K562 (cell line): Measurements from ENCODE around the gene DCUN1D3. TPM values are rescaled to one million over a fixed set of nuclear protein-coding genes. Genes with fewer than 3 reads are reported as not detected.

Source experiments
- ATF7 ChIP-seq: fragments of 450-650 bp; IDR thresholded peaks from 2 replicates; pipeline ENCODE4 v1.7.1; 2014; ENCODE audit warnings: mild to moderate bottlenecking, moderate library complexity
- CEBPB ChIP-seq: fragments of 450-650 bp; IDR thresholded peaks from 2 replicates; pipeline ENCODE4 v1.6.1; 2016; ENCODE audit warnings: missing genetic modification characterization, missing compliant biosample characterization
- HIVEP1 ChIP-seq: fragments of 250-450 bp; sonication (Bioruptor Pico); IDR thresholded peaks from 2 replicates; pipeline ENCODE4 v1.4.0; 2020; ENCODE audit warnings: mild to moderate bottlenecking
- KAT8 ChIP-seq: fragments of 450-650 bp; IDR thresholded peaks from 2 replicates; pipeline ENCODE4 v1.6.1; 2016; ENCODE audit warnings: low read depth, mild to moderate bottlenecking
- KLF1 ChIP-seq: fragments of 450-650 bp; IDR thresholded peaks from 2 replicates; pipeline ENCODE4 v1.6.1; 2016; ENCODE audit warnings: missing genetic modification characterization, missing compliant biosample characterization
- MAZ ChIP-seq, 2 experiments: fragments of 450-650 bp in 1 of 2; sonication (generic) in 1 of 2; formaldehyde crosslinking; IDR thresholded peaks in 1 of 2; conservative IDR thresholded peaks in 1 of 2; 2 replicates each; pipeline versions ENCODE4 v1.4.0 to v1.5.0; 2020; ENCODE audit warnings: mild to moderate bottlenecking in 1 of 2, missing genetic modification reagents in 1 of 2
- MCM7 ChIP-seq, 2 experiments: fragments of 450-650 bp; IDR thresholded peaks; 2 replicates each; pipeline ENCODE4 v1.6.1; 2016 to 2018
- MTA3 ChIP-seq: fragments of 450-650 bp; formaldehyde crosslinking; IDR thresholded peaks from 2 replicates; pipeline ENCODE4 v1.6.1; 2017; ENCODE audit warnings: mild to moderate bottlenecking, borderline replicate concordance
- PHTF2 ChIP-seq: fragments of 250-450 bp; sonication (Bioruptor Pico); IDR thresholded peaks from 2 replicates; pipeline ENCODE4 v1.5.0; 2021; ENCODE audit warnings: mild to moderate bottlenecking
- SMAD2 ChIP-seq: fragments of 150-350 bp; IDR thresholded peaks from 2 replicates; pipeline ENCODE4 v1.6.1; 2014; ENCODE audit warnings: low read depth, mild to moderate bottlenecking, low read length
- TOE1 ChIP-seq, 2 experiments: fragments of 450-650 bp in 1 of 2; sonication (generic) in 1 of 2; formaldehyde crosslinking in 1 of 2; IDR thresholded peaks; 2 replicates each; pipeline versions ENCODE4 v1.7.1 to v1.8.0; 2016 to 2022; ENCODE audit warnings: borderline replicate concordance in 2 of 2, mild to moderate bottlenecking in 2 of 2, antibody characterized with exemption in 1 of 2, inconsistent platforms in 1 of 2, low read depth in 1 of 2, missing genetic modification reagents in 1 of 2, moderate library complexity in 1 of 2
- TRIM28 ChIP-seq: fragments of 450-650 bp; IDR thresholded peaks from 2 replicates; pipeline ENCODE4 v1.6.1; 2017
- ZNF134 ChIP-seq: fragments of 250-450 bp; sonication (Bioruptor Pico); conservative IDR thresholded peaks from 2 replicates; pipeline ENCODE4 v1.4.0; 2020
- ZNF282 ChIP-seq: sonication (generic); formaldehyde crosslinking; IDR thresholded peaks from 2 replicates; pipeline ENCODE4 v1.8.1; 2023; ENCODE audit warnings: missing genetic modification reagents
- ZNF764 ChIP-seq: fragments of 250-450 bp; sonication (Bioruptor Pico); IDR thresholded peaks from 2 replicates; pipeline ENCODE4 v1.4.0; 2020; ENCODE audit warnings: low read depth, mild to moderate bottlenecking, moderate library complexity
- polyA plus RNA-seq, 8 experiments: library from polyadenylated mRNA; depleted of rRNA in 4 of 8; stranded (reverse) in 5 of 8; unstranded in 3 of 8; fragments of >200 nt; fragmentation: Nextera tagmentation in 2 of 8; fragmentation: Illumina TruSeq in 1 of 8; extraction: Ambion mirVana in 2 of 8; extraction: Trizol in 1 of 8; gene quantifications; 2 replicates each; pipeline versions ENCODE4 v1.2.1 to v1.2.3, GENCODE V29; 2011 to 2014; ENCODE audit warnings: inconsistent platforms in 1 of 8, missing spikeins in 1 of 8
- total RNA-seq, 7 experiments: library from RNA; depleted of rRNA in 6 of 7; stranded (reverse); fragments of >200 nt in 6 of 7; fragmentation: Illumina TruSeq in 2 of 7; extraction: Trizol in 2 of 7; gene quantifications; 2 replicates each; pipeline versions ENCODE4 v1.2.1 to v1.2.3, GENCODE V29; 2011 to 2021; ENCODE audit warnings: low replicate concordance in 1 of 7
- TF ChIP-seq, protein P1 (sequence below): fragments of 450-650 bp; IDR thresholded peaks from 2 replicates; pipeline ENCODE4 v1.6.1; 2018; ENCODE audit warnings: mild to moderate bottlenecking, low read depth; ENCODE audit not compliant: partially characterized antibody
- TF ChIP-seq, protein P2 (sequence below): fragments of 250-450 bp; sonication (Bioruptor Pico); IDR thresholded peaks from 2 replicates; pipeline ENCODE4 v1.4.0; 2020; ENCODE audit warnings: mild to moderate bottlenecking, moderate library complexity, borderline replicate concordance
- TF ChIP-seq, protein P3 (sequence below): fragments of 250-450 bp; sonication (Bioruptor Pico); IDR thresholded peaks from 2 replicates; pipeline ENCODE4 v1.4.0; 2020

Gene DCUN1D3
- total and polyA plus RNA-seq, 9 of the 15 experiments (the other 6 are each of a cell fraction or from before 2014, with no cell fraction given), result 1.0 to 4.7 (median 2.2) TPM

DNA sequence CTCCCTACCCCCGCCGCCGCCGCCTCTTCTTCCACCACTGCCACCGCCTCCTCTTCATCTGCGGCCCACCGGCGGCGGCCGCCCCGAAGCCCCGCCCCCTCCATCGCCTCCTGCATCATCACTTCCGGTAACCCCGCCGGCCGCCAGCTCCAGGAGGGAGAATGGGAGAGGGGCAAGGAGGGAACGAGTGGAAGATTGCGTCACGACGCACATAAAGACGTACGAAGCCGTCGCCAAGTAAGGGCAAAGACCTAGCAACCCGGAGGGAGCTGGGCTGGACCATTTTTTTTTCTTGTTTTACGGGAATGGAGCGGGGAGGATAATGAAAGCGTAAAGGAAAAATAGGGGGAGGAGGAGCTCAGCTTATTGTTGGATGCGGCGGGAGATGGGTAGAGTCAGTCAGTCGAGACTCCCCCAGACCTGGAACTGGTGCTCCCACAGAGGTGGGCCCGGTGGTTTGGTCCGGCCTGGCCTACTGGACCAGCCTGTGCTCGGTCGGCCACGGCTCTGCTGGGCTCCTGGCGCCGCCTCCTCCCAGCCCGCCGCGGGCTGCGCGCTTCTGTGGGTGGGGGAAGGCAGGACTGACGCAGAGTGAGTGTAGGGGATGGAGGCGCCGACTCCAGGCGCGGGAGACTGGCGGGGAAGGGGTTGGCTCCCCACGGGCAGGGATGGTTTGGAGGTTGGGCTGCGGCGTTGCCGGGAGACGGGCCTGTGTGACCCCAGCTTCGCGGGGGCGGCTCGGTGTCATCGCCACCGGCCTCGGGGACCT, at the start of gene DCUN1D3, which contains the start of gene LYRM1 (continued):
- TF ChIP-seq, protein P1, sequence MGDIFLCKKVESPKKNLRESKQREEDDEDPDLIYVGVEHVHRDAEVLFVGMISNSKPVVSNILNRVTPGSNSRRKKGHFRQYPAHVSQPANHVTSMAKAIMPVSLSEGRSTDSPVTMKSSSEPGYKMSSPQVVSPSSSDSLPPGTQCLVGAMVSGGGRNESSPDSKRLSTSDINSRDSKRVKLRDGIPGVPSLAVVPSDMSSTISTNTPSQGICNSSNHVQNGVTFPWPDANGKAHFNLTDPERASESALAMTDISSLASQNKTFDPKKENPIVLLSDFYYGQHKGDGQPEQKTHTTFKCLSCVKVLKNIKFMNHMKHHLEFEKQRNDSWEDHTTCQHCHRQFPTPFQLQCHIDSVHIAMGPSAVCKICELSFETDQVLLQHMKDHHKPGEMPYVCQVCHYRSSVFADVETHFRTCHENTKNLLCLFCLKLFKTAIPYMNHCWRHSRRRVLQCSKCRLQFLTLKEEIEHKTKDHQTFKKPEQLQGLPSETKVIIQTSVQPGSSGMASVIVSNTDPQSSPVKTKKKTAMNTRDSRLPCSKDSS, result no peak
- no peak for TF ChIP-seq MCM7 (IDR thresholded peaks at IDR 0.05)
- no peak for TF ChIP-seq ZNF764
- peak; percentile 19 to 54; a peak in 3 of 4 replicates for TF ChIP-seq MAZ (CRISPR knock-in tag; conservative IDR thresholded peaks at IDR 0.05 in 1 of 2, IDR thresholded peaks at IDR 0.05 in 1 of 2)
- TF ChIP-seq PHTF2 (CRISPR knock-in tag), result no peak
- TF ChIP-seq MTA3, result peak; percentile 14
- peak; percentile 99 for TF ChIP-seq ATF7
- TF ChIP-seq, protein P2, sequence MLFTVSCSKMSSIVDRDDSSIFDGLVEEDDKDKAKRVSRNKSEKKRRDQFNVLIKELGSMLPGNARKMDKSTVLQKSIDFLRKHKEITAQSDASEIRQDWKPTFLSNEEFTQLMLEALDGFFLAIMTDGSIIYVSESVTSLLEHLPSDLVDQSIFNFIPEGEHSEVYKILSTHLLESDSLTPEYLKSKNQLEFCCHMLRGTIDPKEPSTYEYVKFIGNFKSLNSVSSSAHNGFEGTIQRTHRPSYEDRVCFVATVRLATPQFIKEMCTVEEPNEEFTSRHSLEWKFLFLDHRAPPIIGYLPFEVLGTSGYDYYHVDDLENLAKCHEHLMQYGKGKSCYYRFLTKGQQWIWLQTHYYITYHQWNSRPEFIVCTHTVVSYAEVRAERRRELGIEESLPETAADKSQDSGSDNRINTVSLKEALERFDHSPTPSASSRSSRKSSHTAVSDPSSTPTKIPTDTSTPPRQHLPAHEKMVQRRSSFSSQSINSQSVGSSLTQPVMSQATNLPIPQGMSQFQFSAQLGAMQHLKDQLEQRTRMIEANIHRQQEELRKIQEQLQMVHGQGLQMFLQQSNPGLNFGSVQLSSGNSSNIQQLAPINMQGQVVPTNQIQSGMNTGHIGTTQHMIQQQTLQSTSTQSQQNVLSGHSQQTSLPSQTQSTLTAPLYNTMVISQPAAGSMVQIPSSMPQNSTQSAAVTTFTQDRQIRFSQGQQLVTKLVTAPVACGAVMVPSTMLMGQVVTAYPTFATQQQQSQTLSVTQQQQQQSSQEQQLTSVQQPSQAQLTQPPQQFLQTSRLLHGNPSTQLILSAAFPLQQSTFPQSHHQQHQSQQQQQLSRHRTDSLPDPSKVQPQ (CRISPR knock-in tag), result no peak
- TF ChIP-seq SMAD2, result no peak
- TF ChIP-seq, protein P3, sequence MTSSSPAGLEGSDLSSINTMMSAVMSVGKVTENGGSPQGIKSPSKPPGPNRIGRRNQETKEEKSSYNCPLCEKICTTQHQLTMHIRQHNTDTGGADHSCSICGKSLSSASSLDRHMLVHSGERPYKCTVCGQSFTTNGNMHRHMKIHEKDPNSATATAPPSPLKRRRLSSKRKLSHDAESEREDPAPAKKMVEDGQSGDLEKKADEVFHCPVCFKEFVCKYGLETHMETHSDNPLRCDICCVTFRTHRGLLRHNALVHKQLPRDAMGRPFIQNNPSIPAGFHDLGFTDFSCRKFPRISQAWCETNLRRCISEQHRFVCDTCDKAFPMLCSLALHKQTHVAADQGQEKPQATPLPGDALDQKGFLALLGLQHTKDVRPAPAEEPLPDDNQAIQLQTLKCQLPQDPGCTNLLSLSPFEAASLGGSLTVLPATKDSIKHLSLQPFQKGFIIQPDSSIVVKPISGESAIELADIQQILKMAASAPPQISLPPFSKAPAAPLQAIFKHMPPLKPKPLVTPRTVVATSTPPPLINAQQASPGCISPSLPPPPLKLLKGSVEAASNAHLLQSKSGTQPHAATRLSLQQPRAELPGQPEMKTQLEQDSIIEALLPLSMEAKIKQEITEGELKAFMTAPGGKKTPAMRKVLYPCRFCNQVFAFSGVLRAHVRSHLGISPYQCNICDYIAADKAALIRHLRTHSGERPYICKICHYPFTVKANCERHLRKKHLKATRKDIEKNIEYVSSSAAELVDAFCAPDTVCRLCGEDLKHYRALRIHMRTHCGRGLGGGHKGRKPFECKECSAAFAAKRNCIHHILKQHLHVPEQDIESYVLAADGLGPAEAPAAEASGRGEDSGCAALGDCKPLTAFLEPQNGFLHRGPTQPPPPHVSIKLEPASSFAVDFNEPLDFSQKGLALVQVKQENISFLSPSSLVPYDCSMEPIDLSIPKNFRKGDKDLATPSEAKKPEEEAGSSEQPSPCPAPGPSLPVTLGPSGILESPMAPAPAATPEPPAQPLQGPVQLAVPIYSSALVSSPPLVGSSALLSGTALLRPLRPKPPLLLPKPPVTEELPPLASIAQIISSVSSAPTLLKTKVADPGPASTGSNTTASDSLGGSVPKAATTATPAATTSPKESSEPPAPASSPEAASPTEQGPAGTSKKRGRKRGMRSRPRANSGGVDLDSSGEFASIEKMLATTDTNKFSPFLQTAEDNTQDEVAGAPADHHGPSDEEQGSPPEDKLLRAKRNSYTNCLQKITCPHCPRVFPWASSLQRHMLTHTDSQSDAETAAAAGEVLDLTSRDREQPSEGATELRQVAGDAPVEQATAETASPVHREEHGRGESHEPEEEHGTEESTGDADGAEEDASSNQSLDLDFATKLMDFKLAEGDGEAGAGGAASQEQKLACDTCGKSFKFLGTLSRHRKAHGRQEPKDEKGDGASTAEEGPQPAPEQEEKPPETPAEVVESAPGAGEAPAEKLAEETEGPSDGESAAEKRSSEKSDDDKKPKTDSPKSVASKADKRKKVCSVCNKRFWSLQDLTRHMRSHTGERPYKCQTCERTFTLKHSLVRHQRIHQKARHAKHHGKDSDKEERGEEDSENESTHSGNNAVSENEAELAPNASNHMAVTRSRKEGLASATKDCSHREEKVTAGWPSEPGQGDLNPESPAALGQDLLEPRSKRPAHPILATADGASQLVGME (CRISPR knock-in tag), result peak; percentile 82; the same call in 1 of the 2 replicates
- TF ChIP-seq KLF1 (tag), result no peak
- TF ChIP-seq CEBPB (tag), result peak; percentile 97
- TF ChIP-seq KAT8, result no peak
- no peak for TF ChIP-seq ZNF282
- TF ChIP-seq TRIM28, result no peak
- peak; percentile 65; the same call in 1 of the 2 replicates for TF ChIP-seq TOE1 (IDR thresholded peaks at IDR 0.05; ENCODE audit: borderline replicate concordance)
- no peak for TF ChIP-seq TOE1 (CRISPR knock-in tag; IDR thresholded peaks at IDR 0.05; ENCODE audit: borderline replicate concordance, low read depth)
- 0 out of 2 replicates have a peak, but pooled peaks have one; percentile 44 for TF ChIP-seq ZNF134 (CRISPR knock-in tag)
- no peak for TF ChIP-seq HIVEP1 (CRISPR knock-in tag)
